OCI-LY1 (cell line): ENCODE results near the gene PTPRG.

Source experiments
- H2AFZ ChIP-seq: fragments of 200-600 bp; sonication (generic), shearing (Covaris generic); 2 replicates; pipeline ENCODE4 v1.6.0; 2014; ENCODE audit warnings: antibody characterized with exemption, mild to moderate bottlenecking, low read length
- H3F3A ChIP-seq: fragments of 200-600 bp; sonication (generic), shearing (Covaris generic); 2 replicates; pipeline ENCODE4 v1.6.0; 2014; ENCODE audit warnings: mild to moderate bottlenecking, antibody characterized with exemption, low read length, moderate library complexity; ENCODE audit not compliant: insufficient read depth
- H3K27ac ChIP-seq: fragments of 200-600 bp; sonication (generic); 2 replicates; pipeline ENCODE4 v1.5.1; 2014; ENCODE audit warnings: low read length, mixed run types, mild to moderate bottlenecking, low read depth; ENCODE audit not compliant: poor library complexity, severe bottlenecking
- H3K27me3 ChIP-seq: fragments of 200-600 bp; sonication (generic); 2 replicates; pipeline ENCODE4 v1.6.0; 2014; ENCODE audit warnings: antibody characterized with exemption, mild to moderate bottlenecking, low read length, moderate library complexity; ENCODE audit not compliant: insufficient read depth
- H3K36me3 ChIP-seq: fragments of 200-600 bp; sonication (generic); 2 replicates; pipeline ENCODE4 v1.6.1; 2014; ENCODE audit warnings: mild to moderate bottlenecking, antibody characterized with exemption, low read length, moderate library complexity, mixed read lengths; ENCODE audit not compliant: insufficient read depth
- H3K4me1 ChIP-seq: fragments of 200-600 bp; sonication (generic); 2 replicates; pipeline ENCODE4 v1.5.1; 2014; ENCODE audit warnings: mild to moderate bottlenecking, low read length, moderate library complexity; ENCODE audit not compliant: insufficient read depth, severe bottlenecking
- H3K4me2 ChIP-seq: fragments of 200-600 bp; sonication (generic), shearing (Covaris generic); 2 replicates; pipeline ENCODE4 v1.6.1; 2014; ENCODE audit warnings: low read length
- H3K4me3 ChIP-seq: fragments of 200-600 bp; sonication (generic); 2 replicates; pipeline ENCODE4 v1.5.1; 2014; ENCODE audit warnings: low read length, low read depth, mild to moderate bottlenecking, mixed read lengths; ENCODE audit not compliant: poor library complexity, severe bottlenecking
- H3K79me2 ChIP-seq: fragments of 200-600 bp; shearing (Covaris generic); 2 replicates; pipeline ENCODE4 v1.6.1; 2016; ENCODE audit warnings: mixed run types, low read length, mixed read lengths; ENCODE audit not compliant: insufficient read depth
- H3K9ac ChIP-seq: fragments of 200-600 bp; sonication (generic), shearing (Covaris generic); 2 replicates; pipeline ENCODE4 v1.6.1; 2014; ENCODE audit warnings: mild to moderate bottlenecking, low read length, mixed read lengths
- H3K9me2 ChIP-seq: fragments of 200-600 bp; sonication (generic), shearing (Covaris generic); 2 replicates; pipeline ENCODE4 v1.6.1; 2014; ENCODE audit warnings: low read depth, mild to moderate bottlenecking, low read length, mixed read lengths
- H3K9me3 ChIP-seq: fragments of 200-600 bp; shearing (Covaris generic); 2 replicates; pipeline ENCODE4 v1.6.1; 2014; ENCODE audit warnings: low read length, mixed read lengths
- H4K20me1 ChIP-seq: fragments of 200-600 bp; sonication (generic), shearing (Covaris generic); 2 replicates; pipeline ENCODE4 v1.6.0; 2016; ENCODE audit warnings: mild to moderate bottlenecking, low read length; ENCODE audit not compliant: insufficient read depth
- EZH2 ChIP-seq: fragments of 200-600 bp; sonication (generic), shearing (Covaris generic); IDR thresholded peaks from 2 replicates; pipeline ENCODE4 v1.8.0; 2017; ENCODE audit warnings: borderline replicate concordance, mixed run types, mild to moderate bottlenecking, antibody characterized with exemption, low read length, moderate library complexity, mixed read lengths
- TF ChIP-seq, protein P1 (sequence below): fragments of 200-600 bp; sonication (generic), shearing (Covaris generic); IDR thresholded peaks from 2 replicates; pipeline ENCODE4 v1.5.1; 2017; ENCODE audit warnings: mild to moderate bottlenecking, antibody characterized with exemption, low read length, moderate library complexity, mixed read lengths

PTPRG gene

DNA sequence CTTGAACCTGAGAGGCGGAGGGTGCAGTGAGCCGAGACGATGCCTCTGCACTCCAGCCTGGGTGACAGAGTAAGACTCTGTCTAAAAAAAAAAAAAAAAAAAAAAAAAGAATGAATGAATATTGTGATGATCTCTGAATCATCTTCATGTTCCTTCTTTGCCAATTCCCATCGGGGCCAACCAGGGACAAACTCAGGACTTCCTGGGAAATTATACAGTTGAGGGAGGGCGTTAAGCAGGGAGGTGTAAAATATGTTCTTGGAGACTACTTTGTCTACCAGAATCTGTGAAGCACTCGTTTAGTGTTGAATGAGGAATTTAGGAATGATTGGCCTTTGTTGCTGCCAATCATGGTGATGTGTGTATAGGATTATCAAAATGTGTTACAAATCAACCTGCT lies 210.6 kb downstream of the PTPRG start:
- Histone ChIP-seq H3K9me3 (no peaks in the 10 kb centered on the region), H3K9ac (no peak overlapping the region), H2AFZ (no peak overlapping the region), H3K27me3 (no peaks in the 10 kb centered on the region), H4K20me1 (no peaks in the 10 kb centered on the region), H3K4me2 (no peak overlapping the region), H3K9me2 (no peaks in the 10 kb centered on the region), H3F3A (no peaks in the 10 kb centered on the region), H3K79me2 (no peaks in the 10 kb centered on the region), H3K36me3 (no peaks in the 10 kb centered on the region), H3K4me1 (no peaks in the 10 kb centered on the region), H3K27ac (no peak overlapping the region), H3K4me3 (no peak overlapping the region)
- TF ChIP-seq, protein P1, sequence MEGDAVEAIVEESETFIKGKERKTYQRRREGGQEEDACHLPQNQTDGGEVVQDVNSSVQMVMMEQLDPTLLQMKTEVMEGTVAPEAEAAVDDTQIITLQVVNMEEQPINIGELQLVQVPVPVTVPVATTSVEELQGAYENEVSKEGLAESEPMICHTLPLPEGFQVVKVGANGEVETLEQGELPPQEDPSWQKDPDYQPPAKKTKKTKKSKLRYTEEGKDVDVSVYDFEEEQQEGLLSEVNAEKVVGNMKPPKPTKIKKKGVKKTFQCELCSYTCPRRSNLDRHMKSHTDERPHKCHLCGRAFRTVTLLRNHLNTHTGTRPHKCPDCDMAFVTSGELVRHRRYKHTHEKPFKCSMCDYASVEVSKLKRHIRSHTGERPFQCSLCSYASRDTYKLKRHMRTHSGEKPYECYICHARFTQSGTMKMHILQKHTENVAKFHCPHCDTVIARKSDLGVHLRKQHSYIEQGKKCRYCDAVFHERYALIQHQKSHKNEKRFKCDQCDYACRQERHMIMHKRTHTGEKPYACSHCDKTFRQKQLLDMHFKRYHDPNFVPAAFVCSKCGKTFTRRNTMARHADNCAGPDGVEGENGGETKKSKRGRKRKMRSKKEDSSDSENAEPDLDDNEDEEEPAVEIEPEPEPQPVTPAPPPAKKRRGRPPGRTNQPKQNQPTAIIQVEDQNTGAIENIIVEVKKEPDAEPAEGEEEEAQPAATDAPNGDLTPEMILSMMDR: no peak
- no peak for TF ChIP-seq EZH2

DNA sequence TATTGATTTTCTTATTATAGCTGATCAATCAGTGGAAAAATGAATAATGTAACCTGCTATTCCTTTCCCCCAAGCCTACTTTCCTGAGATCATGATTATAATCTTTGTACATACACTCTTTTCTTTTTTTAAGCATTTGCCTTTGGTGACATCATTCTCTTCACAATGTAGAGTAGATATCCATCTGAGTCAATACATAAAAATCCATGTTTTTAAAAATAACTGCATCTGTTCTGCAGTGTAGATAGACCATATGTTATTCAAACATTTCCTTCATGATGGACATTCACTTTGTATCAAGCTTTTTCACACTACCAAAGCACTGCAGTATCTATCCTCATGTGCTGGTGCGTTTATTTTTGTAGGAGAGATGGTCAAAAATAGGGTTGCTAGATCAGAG lies 211.1 kb downstream of the PTPRG start:
- H3F3A ChIP-seq: no peaks in the 10 kb centered on the region
- no peaks in the 10 kb centered on the region for H3K36me3 ChIP-seq
- H3K9me3 ChIP-seq: no peaks in the 10 kb centered on the region
- no peak overlapping the region for H2AFZ ChIP-seq
- no peak overlapping the region for H3K4me3 ChIP-seq
- H3K79me2 ChIP-seq: no peaks in the 10 kb centered on the region
- H4K20me1 ChIP-seq: no peaks in the 10 kb centered on the region
- no peaks in the 10 kb centered on the region for H3K27me3 ChIP-seq
- no peak overlapping the region for H3K9ac ChIP-seq
- H3K9me2 ChIP-seq: no peaks in the 10 kb centered on the region
- H3K27ac ChIP-seq: no peak overlapping the region
- no peaks in the 10 kb centered on the region for H3K4me1 ChIP-seq
- H3K4me2 ChIP-seq: no peak overlapping the region
- TF ChIP-seq, protein P1: no peak
- no peak for TF ChIP-seq EZH2

DNA sequence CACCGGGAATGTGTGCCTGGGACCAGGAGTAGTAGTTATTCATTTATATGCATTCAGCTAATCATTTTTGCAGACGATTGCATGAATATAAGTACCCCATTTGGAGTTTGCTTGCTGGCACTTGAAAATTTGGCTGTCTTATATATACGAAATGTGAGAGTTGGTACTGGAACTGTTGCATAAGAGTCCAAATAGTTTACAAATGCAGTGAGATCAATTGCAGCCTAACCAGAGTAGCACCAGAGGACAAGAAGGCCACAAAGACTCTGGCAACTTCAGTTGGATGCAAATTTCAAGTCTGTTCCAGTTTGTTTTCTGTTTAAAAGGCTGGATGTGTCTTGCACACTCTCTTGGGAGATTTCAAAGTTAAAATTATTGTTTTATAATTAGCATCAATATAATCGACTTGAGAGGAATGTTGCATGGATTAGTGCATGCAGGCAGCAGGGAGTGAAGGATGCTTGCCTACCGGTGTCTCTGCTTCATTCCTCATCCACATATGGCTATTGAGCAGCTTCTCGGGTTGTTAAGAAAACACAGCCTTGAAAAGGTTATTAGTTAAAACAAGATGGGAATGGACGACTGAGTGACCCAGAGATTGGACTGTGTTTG lies 213.0 kb downstream of the PTPRG start:
- H2AFZ ChIP-seq: no peak overlapping the region
- H3K9me3 ChIP-seq: no peaks in the 10 kb centered on the region
- no peaks in the 10 kb centered on the region for H3K27me3 ChIP-seq
- no peaks in the 10 kb centered on the region for H3F3A ChIP-seq
- H3K79me2 ChIP-seq: no peaks in the 10 kb centered on the region
- no peaks in the 10 kb centered on the region for H3K4me1 ChIP-seq
- H3K27ac ChIP-seq: no peak overlapping the region
- H4K20me1 ChIP-seq: no peaks in the 10 kb centered on the region
- H3K4me2 ChIP-seq: no peak overlapping the region
- no peaks in the 10 kb centered on the region for H3K9me2 ChIP-seq
- no peaks in the 10 kb centered on the region for H3K36me3 ChIP-seq
- H3K4me3 ChIP-seq: no peak overlapping the region
- no peak overlapping the region for H3K9ac ChIP-seq
- TF ChIP-seq EZH2: no peak
- TF ChIP-seq, protein P1: no peak
